NCI-H526 treated with DMSO at 0.1 percent for 48 hours (cell line): ENCODE measurements around the gene SAP25.

Source experiments
- DNase-seq: peaks from one replicate; lab custom pipeline; 2025; lab: John Stamatoyannopoulos, UW

Gene SAP25

GRCh38 chr7:100573691-100574361, at the start of gene SAP25:
Gene SAP25 (minus strand): TSS chr7:100573900. CDS start chr7:100573742, 158 bp downstream.
- DNase-seq = no peak

- no peak for DNase-seq
These were observed 47.9 kb upstream of the SAP25 start for GRCh38 chr7:100621554-100621953.

- DNase-seq = no peak
These were observed 47.1 kb upstream of the SAP25 start for GRCh38 chr7:100620804-100621203.

- DNase-seq = no peak
These were observed 46.5 kb upstream of the SAP25 start for GRCh38 chr7:100620239-100620638.

GRCh38 chr7:100614308-100614861, 40.7 kb upstream of the SAP25 start:
- no peak for DNase-seq

- no peak for DNase-seq
These were observed 39.9 kb upstream of the SAP25 start for GRCh38 chr7:100613412-100614175.

- no peak for DNase-seq
These were observed 39.2 kb upstream of the SAP25 start for GRCh38 chr7:100612730-100613390.

- DNase-seq = peak; percentile 99
These were observed 38.5 kb upstream of the SAP25 start, which contains the start of gene MOSPD3 for GRCh38 chr7:100611983-100612729. Gene MOSPD3 (plus strand): TSS chr7:100612540. CDS start chr7:100612792, 252 bp downstream.

GRCh38 chr7:100609958-100610357, 36.3 kb upstream of the SAP25 start:
- no peak for DNase-seq

- no peak for DNase-seq
These were observed 33.4 kb upstream of the SAP25 start for GRCh38 chr7:100607111-100607510.

GRCh38 chr7:100606313-100606712, 32.6 kb upstream of the SAP25 start:
- no peak for DNase-seq

- DNase-seq = no peak
These were observed 31.5 kb upstream of the SAP25 start for GRCh38 chr7:100604976-100605911.

GRCh38 chr7:100604028-100604975, 30.6 kb upstream of the SAP25 start:
- peak; percentile 20 for DNase-seq

- DNase-seq = no peak
These were observed 30.0 kb upstream of the SAP25 start for GRCh38 chr7:100603726-100604027.

- DNase-seq = no peak
These were observed 29.4 kb upstream of the SAP25 start for GRCh38 chr7:100602889-100603725.

GRCh38 chr7:100600730-100601038, 27.0 kb upstream of the SAP25 start:
- no peak for DNase-seq

- no peak for DNase-seq
These were observed 26.4 kb upstream of the SAP25 start for GRCh38 chr7:100599911-100600729.

- no peak for DNase-seq
These were observed 24.7 kb upstream of the SAP25 start for GRCh38 chr7:100598425-100598824.
